ENCODE measurements around the gene ETV4.
"Not testable (repeated sequence)": the region's sequence is repeated elsewhere in the genome, so short reads cannot be mapped to it uniquely, and the experiment has no call there.

ETV4 gene

GRCh38 chr17:43509440-43509839, 36.7 kb downstream of the ETV4 start:
- DNase-seq: not testable (repeated sequence)

- no peak for DNase-seq
Observed at GRCh38 chr17:43490621-43491020, 55.5 kb downstream of the ETV4 start.

GRCh38 chr17:43483674-43484551, 62.2 kb downstream of the ETV4 start, which contains the start of gene DHX8:
DHX8 (plus strand) TSS chr17:43483975; CDS start chr17:43484038, 63 bp downstream.
- peak; percentile 98 for DNase-seq

GRCh38 chr17:43482103-43483012, 63.8 kb downstream of the ETV4 start:
- DNase-seq: no peak

- no peak for DNase-seq
Observed at GRCh38 chr17:43479948-43480347, 66.2 kb downstream of the ETV4 start.

All from activated effector memory CD4-positive, alpha-beta T cell treated with Interleukin-2 at 50 U/mL for 16 hours (primary cell).